Stimulated activated CD8-positive, alpha-beta memory T cell treated with anti-CD3 and anti-CD28 coated beads, Interleukin-4, amount 100 ng/mL, for 24 hours (primary cell): ENCODE measurements around the gene ZNF76.

ENCODE experiments used
- DNase-seq: peaks from one replicate; pipeline ENCODE4 v3.0.0-alpha.2; 2020; ENCODE audit warnings: low read depth

ZNF76 gene

DNA sequence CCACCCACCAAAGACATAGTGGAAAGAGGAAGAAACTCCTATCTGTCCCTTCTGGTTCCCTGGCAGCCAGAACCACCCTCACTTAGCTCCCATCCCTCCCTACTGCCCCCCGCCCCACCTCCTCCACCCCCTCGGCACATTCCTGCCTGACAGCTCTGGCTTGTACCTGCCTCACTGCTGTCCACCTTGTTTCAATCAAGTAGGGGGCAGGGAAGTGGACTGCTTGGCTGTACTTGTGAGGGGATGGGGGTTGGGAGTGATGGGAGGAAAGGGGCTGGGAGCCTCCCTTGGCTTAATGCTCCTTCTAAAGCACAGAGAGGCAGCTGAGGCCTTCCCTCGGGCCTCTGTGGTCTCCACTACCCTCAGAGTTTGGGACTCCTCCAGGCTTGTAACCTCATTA is 22.1 kb upstream of the ZNF76 start:
- no peak for DNase-seq

DNA sequence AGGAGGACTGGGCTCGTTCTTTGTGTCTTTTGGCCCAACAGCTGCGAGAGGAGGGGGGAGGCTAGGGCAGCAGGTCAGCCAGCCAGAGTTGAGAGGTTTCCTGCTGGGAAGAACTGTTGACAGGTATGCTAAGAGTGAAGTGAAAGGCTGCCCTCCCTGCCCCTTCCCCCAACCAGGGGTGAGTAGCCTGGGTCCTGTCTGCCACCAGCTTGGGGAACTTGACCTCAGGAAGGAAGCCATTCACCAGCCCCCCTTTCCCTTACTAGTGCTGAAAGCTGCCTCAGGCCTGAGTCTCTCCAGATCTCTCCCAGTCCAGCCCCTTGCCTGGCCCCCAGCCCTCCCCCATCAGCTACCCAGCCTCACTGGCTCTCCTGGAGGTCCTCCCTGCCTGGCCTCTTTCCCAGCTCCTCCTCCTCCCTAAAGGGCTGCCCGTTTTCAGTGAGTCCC is 20.7 kb upstream of the ZNF76 start:
- DNase-seq, result no peak

DNA sequence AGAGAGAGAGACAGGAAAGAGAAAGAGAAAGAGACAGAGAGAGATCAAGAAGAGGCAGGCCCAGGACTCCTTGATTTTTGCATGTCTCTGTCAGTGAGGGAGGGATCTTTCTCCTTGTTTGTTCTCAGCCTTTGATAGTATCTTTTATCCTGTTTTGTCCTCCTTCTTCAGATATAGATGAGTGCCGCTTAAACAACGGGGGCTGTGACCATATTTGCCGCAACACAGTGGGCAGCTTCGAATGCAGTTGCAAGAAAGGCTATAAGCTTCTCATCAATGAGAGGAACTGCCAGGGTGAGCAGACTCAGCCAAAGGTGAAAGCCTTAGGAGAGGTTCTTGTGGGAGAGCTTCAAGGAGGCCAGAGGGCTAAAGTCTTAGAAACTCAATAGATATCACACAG is 20.0 kb upstream of the ZNF76 start:
- DNase-seq, result no peak

DNA sequence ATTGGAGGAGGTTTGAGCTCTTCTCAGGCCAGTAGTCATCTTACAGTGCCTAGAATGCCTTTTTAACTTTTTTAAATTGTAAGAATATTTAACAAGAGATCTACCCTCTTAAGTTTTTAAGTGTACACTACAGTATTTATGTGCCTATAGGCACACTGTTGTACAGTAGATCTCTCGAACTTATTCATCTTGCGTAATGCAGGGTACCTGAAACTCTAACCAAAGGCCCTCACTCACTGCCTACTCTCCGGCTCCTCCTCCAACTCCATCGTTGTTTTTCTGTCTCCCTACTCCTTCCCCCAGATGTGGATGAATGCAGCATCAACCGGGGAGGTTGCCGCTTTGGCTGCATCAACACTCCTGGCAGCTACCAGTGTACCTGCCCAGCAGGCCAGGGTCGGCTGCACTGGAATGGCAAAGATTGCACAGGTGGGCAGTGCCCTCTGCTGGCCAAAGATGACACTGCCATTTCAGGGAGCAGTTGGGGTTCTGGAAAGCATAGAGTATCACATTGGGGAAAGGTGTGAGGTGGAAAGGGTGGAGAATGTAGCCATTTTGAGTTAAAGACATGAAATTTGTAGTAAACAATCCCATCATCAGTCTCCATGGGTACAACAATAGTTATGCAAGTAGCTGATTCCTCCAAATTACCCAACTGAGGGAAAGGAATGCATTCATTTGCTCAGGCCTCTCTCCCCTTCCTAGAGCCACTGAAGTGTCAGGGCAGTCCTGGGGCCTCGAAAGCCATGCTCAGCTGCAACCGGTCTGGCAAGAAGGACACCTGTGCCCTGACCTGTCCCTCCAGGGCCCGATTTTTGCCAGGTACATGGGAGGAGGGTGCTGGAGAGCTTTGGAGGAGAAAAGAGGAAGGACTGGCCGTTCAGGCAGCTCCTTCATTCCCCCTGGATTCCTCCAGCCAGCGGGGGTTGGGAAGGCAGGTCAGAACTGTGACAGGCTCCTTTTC is 18.4 kb upstream of the ZNF76 start:
- DNase-seq, result peak; percentile 58

DNA sequence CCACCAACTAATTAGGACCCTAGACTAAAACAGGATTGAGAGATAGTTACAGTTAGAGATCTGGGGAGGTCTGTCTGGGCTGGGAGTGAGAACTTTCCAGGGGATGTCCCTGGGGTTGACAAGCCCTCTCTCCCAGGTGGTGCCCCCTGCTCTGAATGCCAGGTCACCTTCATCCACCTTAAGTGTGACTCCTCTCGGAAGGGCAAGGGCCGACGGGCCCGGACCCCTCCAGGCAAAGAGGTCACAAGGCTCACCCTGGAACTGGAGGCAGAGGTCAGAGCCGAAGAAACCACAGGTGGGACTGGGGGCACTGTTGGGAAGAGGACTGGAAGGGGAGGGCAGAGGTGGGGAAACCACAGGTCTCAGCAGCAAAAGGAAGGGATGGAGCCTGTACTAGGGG is 17.0 kb upstream of the ZNF76 start:
- no peak for DNase-seq

DNA sequence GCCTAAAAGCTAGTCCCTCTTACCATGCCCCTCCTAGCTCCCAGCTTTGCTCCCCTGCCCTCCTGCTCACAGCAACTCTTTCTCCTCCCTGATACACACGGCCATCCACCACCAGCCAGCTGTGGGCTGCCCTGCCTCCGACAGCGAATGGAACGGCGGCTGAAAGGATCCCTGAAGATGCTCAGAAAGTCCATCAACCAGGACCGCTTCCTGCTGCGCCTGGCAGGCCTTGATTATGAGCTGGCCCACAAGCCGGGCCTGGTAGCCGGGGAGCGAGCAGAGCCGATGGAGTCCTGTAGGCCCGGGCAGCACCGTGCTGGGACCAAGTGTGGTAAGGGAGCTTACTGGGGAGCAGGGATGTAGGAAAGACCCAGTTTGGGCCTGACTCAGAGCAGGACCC is 16.6 kb upstream of the ZNF76 start:
- no peak for DNase-seq

DNA sequence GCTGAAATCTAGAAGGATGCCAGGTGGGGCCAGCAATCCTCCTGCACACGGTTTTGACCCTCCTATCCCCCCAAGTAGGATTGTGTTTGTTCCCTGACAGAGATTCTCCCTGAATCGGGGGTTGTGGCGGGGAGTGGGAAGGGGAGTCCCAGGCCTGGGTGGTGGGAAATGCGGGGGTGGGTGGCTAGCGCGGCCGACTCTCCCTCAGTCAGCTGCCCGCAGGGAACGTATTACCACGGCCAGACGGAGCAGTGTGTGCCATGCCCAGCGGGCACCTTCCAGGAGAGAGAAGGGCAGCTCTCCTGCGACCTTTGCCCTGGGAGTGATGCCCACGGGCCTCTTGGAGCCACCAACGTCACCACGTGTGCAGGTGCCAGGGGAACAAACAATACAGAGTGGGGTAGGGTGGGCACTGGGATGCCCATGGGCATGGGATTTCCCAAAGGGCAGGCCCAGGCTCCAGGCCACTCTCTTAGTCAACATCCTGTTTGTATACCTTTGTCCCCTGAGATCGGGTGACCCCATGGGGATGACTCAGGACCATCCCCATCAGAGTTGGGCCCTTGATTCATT is 16.1 kb upstream of the ZNF76 start:
- DNase-seq, result no peak

DNA sequence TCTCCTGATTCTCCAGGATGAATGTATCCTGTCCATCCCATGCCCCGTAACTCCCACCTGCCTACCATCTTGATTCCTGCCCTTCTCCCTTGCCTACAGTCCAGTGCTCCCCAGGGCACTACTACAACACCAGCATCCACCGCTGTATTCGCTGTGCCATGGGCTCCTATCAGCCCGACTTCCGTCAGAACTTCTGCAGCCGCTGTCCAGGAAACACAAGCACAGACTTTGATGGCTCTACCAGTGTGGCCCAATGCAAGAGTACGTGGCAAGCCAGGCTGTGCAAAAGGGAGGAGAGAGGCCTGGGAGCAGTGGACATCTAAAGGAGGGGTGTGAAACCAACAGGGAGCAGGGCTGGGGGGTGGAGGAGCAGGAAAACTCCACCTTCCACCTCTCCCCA is 15.0 kb upstream of the ZNF76 start:
- no peak for DNase-seq

DNA sequence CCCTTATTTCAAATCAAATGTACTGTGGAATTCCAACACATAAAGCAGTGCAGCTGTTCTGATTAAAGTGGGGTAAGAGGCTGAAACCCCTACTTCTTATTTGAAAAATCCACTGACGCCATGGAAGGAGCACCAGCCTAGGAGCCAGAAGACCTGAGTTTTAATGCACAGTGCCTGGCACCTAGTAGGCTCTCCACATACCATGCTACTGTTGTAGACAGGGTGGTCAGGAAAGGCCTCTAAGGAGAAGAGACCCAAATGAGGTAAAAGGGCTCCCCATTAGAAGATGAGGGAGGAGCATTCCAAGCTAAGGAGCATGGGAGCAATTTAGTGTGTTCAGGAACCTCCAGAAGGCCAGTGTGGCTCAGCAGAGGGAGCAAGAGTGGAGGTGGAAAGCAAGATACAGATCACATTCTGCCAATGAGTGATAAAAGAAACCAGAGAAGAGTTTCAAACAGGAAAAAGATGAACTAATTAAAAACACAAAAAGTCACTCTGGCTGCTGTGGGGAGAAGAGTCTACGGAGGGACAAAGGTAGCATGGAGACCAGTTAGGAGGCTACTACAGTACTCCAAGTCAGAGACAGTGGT is 11.8 kb upstream of the ZNF76 start:
- DNase-seq, result no peak

DNA sequence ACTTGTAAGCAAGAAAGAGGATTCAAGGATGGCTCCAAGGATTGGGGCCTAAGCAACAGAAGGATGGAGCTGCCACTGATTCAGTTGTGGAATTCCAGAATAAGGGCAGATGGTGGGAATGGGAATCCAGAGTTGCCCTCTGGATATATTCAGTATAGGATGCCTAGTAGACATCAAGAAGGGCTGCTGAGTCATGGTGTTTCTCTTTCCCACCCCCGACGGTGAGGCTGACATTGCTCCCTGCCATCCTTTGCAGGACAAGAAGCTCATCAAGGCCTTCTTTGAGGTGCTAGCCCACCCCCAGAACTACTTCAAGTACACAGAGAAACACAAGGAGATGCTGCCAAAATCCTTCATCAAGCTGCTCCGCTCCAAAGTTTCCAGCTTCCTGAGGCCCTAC is 11.2 kb upstream of the ZNF76 start:
- no peak for DNase-seq

DNA sequence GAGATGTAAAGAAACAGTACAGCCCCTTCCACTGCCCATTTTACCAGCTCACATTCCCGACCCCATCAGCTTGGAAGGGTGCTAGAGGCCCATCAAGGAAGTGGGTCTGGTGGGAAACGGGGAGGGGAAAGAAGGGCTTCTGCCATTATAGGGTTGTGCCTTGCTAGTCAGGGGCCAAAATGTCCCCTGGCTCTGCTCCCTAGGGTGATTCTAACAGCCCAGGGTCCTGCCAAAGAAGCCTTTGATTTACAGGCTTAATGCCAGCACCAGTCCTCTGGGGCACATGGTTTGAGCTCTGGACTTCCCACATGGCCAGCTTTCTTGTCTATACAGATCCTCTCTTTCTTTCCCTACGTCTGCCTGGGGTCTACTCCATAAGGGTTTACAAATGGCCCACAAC is 10.6 kb upstream of the ZNF76 start:
- no peak for DNase-seq

DNA sequence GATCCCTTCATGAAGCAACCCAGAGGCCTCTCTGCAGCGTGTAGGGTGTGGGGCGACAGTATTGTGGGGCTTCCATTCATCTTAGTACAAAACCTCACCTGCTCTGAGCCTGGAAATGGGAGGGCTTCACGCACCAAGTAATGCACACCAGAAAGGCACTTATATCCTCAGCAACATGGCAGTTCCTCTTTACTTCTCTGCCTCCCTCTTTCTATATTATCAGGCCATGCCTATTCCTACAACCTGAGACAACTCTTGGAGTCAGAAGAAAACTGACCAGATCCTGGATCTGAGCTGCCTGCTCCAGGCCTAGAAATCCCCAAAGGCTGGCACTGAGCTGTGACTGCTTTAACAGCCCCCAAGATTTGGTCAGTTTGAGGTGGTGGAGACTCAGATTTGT is 7.6 kb upstream of the ZNF76 start:
- DNase-seq, result no peak

DNA sequence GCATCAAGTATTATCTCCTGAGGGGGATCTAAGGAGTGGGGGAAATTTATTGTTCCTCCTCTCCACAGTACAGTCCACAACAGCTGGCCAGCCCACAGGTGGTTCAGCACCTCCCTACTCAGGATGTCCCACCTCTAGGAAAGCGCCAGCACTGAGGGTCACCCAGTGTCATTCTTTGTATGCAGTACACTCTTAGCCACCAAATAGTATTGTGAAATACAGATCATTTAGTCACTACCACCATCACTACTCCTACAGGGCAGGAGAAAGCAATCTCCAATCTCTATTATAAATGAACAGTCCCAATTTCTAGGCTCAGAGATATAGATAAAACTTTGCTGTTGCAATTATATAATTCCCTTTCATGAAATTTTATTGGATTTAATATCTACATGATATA is 6.3 kb upstream of the ZNF76 start:
- DNase-seq, result no peak

DNA sequence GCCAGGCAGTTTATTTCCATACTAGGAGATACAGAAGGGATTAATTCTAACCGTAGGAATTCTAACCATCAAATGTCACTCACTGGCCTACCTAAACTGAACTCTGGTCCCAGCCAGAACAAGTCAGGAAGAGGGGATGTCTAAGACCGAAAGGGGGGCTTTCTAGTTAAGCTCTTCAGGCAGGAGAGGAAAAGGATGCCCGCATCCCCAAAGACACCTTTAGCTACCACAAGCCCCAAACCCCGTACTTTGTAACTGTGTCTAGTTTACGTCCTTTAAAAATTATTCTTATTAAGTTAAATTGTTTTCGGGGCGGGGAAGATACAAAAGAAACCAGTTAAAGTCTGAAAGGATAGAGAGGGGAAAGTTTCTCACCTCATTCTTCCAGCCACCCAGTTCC is 1.2 kb upstream of the ZNF76 start:
- DNase-seq, result no peak

DNA sequence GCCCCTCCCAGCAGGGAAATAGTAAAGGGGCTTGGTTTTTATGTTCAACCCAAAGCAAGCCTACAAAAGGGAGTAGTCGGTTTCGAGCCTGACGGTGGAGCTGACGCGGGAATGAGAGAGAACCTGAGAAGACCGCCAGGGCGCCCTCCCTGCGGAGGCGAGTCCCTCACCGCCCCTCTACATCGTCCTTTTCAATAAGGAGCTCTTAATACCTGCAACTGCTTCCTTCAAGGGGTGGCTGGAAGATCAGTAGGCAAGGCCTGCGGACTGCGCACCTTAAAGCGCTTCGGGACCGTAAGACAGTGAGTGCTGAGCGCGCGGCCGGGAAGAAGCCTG is 709 bp upstream of the ZNF76 start:
- DNase-seq, result no peak

DNA sequence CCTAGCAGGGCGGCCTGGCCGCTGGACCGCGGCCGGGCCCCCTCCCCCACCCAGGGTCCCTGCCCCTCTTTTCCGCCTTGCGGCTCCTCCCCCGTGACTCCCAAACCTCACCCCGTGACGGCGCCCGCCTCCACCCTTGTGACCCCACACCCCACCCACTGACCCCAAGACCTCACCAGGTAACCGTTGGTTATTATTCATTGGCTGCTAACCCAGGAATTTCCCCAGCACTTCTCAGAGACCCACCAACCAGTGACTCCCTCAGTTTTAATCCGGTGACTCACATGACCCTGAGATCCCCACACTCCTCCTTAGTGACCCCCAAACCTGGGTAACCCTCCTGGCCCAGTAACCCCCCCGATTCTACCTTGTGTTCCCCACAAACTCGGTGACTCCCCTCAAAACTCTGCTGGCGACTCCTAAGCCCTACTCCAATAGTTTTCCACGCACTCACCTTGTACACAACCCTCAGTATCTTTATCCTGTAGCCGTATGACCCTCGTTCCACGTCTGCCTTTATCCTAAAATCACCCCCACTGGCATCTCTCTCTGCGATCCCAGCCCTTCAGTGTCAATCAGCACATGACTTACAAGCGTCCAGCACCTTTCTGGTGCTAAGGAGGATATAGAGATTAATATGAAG is 534 bp downstream of the ZNF76 start:
- DNase-seq, result peak; percentile 51

DNA sequence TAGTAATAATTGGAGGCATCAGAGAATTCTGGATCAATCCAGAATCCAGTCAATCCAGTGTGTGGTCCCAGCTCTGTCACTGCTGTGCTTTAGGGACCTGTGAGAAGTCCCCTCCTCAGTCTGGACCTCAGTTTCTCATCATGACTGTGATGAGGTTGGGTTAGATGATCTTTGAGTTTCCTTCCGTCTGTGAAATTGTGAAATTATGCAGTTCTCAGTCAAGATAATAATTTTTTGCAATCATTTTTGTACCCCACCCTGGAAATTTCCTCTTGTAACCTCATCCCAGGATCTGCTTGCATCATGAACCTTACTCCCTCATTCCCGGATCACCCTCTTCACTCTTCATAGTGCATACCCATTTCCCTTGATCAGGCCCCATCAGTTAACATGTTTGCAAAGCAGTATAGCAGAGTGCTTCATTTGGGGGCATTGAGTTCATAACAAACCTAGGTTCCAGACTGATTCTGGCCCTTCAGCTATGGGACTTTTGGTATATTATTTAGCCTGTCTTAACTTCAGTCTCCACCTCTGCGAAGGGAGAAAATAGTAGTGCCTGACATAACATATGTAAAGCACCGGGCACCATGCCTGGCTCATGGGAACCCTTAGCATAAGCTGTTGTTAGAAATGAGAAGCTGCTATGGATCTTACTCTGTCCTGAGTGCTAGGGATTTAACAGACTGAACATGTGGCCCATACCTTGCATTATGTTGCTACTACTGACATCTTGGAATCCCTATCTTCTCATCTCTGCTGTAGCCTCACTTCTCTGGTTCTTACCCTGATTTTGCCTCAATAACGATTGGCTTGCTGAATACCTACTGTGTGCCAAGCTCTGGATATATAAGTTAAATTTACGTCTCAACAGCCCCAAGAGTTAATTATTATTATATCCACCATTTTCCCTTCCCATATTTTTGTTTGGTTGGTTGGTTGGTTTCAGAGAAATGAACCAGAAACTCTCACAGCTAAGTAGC is 1.3 kb downstream of the ZNF76 start:
- no peak for DNase-seq

DNA sequence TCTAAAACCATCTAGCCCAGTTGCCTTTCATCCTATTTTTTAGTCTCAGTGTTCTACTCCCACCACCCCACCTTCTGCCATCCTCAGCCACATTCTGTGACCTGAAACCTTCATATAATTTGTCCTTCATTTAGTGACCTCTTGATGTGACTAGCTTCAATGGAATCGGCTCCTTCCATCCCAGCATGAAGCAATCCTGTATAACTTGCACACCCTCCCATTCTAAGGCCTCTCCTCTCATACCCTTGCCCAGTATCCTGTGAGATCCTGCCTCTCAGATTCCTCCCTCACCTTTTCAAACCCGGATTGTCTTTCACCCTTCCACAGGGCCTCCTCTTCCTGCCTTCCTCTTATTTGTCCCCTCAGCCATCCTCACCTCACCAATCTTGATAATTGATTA is 3.1 kb downstream of the ZNF76 start:
- no peak for DNase-seq

DNA sequence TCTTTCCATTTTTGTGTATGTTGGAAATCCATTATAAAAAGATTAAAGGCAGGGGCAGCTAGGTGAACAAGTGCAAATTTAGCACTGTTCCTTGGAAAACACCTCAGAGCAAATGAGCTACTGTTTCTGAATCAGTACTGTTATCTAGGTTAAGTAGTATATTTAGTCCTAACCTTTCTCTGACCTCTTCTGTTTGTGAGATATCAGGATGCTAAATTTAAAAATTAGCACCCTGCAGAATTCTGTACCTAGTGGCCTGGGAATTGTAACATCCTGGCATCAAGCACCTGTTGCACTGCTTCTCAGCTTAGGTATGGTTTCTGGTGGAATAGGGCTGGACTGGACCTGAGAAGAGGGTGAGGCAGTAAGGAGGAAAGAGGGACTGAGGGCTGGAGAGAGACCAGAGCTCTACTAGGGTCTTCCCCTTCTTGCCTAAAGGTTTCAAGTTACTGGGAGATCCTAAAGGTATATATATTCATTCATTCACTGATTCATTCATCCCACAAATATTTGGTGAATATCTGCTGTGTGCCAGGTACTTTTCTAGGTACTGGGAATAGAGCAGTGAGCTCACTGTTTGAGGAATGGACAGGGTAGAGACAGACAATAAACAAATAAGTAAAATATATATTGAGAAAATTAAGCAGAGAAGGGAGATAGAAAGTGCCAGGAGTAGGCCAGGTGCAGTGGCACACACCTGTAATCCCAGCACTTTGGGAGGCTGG is 5.2 kb downstream of the ZNF76 start:
- no peak for DNase-seq

DNA sequence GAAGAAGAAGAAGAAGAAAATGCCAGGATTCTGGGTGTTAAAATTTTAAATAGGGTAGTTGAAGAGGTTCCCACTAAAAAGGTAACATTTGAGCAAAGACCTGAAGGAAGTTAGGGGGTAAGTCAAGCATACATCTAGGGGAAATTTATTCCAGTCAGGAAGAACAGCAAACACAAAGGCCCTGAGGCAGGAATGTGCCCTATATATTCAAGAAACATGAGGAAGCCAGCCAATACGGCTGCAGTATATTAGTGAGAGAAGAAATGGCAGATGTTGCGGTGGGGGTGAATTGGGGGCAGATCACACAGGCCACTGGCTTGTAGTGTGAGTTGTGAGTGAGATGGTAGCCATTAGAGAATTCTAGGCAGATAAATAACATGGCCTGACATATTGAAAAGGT is 6.0 kb downstream of the ZNF76 start:
- DNase-seq, result no peak

DNA sequence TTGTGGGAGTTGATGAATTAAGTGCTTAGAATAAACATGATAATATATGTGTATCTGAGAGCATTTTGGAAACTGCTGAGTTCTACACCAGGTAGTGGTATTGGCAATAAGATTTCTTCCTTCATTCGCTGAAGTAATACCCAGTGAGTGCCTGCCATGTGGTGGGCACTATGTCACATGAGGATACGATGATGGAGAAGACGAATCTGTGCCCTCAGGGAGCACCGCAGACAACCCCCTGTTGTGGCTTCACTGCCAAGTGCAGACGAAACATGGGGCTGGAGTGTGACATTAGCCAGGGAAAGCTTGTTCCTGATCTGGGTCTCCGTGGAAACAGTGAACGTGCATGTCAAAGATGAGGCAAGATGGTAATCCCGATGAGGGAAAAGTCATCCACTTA is 7.9 kb downstream of the ZNF76 start:
- no peak for DNase-seq
